OCI-LY3 (cell line): Measurements from ENCODE around the gene HAO2.

ENCODE experiments used
- H2AFZ ChIP-seq: fragments of 200-600, 300-600 bp; shearing (Covaris generic); 2 replicates; pipeline ENCODE4 v1.6.0; 2014; ENCODE audit warnings: antibody characterized with exemption, low read depth, low read length
- H3K27ac ChIP-seq: fragments of 200-600, 300-600 bp; sonication (generic); 2 replicates; pipeline ENCODE4 v1.5.1; 2014; ENCODE audit warnings: mild to moderate bottlenecking, low read length, moderate library complexity, mixed read lengths
- H3K27me3 ChIP-seq: fragments of 200-600, 300-600 bp; sonication (generic); 2 replicates; pipeline ENCODE4 v1.6.1; 2014; ENCODE audit warnings: low read depth, low read length, mixed read lengths
- H3K36me3 ChIP-seq: fragments of 200-600, 300-600 bp; sonication (generic); replicated peaks from 2 replicates; pipeline ENCODE3; 2014; ENCODE audit warnings: low read depth, low read length, mixed read lengths
- H3K4me1 ChIP-seq: fragments of 300-600, 200-600 bp; sonication (generic); 2 replicates; pipeline ENCODE4 v1.6.1; 2014; ENCODE audit warnings: low read length, mixed read lengths
- H3K4me2 ChIP-seq: fragments of 200-600, 300-600 bp; sonication (generic); 2 replicates; pipeline ENCODE4 v1.6.1; 2014; ENCODE audit warnings: low read length, mixed read lengths
- H3K4me3 ChIP-seq: fragments of 300-600, 200-600 bp; sonication (generic); 2 replicates; pipeline ENCODE4 v1.5.1; 2014; ENCODE audit warnings: antibody characterized with exemption, mild to moderate bottlenecking, low read length, moderate library complexity
- H3K79me2 ChIP-seq: fragments of 300-600, 200-600 bp; shearing (Covaris generic); 2 replicates; pipeline ENCODE4 v1.6.1; 2014; ENCODE audit warnings: mild to moderate bottlenecking, low read length, mixed read lengths
- H3K9ac ChIP-seq: fragments of 300-600, 200-600 bp; shearing (Covaris generic); 2 replicates; pipeline ENCODE4 v1.6.0; 2014; ENCODE audit warnings: mild to moderate bottlenecking, low read length, moderate library complexity
- H3K9me3 ChIP-seq: fragments of 200-600, 300-600 bp; shearing (Covaris generic); 2 replicates; pipeline ENCODE4 v1.6.1; 2014; ENCODE audit warnings: low read length, mixed read lengths; ENCODE audit not compliant: insufficient read depth
- H4K20me1 ChIP-seq: fragments of 200-600, 300-600 bp; sonication (generic); 2 replicates; pipeline ENCODE4 v1.6.1; 2016; ENCODE audit warnings: low read length, mixed read lengths; ENCODE audit not compliant: insufficient read depth
- EZH2phosphoT487 ChIP-seq: fragments of 200-600 bp; shearing (Covaris generic); IDR thresholded peaks from 2 replicates; pipeline ENCODE4 v1.6.1; 2018; ENCODE audit warnings: antibody characterized with exemption, mixed run types, low read depth
- TF ChIP-seq, protein P1 (sequence below): fragments of 200-600, 300-600 bp; sonication (generic); IDR thresholded peaks from 2 replicates; pipeline ENCODE4 v1.5.1; 2014; ENCODE audit warnings: antibody characterized with exemption, low read length, low read depth

The HAO2 gene

DNA sequence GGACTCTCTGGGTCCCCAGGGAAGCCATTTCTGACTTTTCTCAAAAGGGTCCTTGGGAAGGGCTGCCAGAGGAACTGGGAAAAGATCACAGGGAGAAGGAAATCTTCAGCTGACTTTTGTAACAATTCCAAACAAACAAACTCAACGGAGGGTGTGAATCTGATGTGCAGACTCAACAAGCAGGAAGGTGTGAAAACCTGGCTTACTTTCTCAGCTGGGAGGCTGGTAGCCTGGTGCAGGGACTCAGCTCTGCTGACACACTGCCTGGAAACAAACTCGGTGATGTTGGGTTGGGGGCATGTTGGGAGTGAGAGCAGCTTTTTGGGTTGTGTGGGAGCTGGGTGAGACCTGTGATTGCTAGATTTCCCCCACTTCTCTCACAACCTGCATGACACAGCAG is 36.2 kb downstream of the HAO2 start:
- Histone ChIP-seq H2AFZ (no peak overlapping the region), H3K27me3 (no peaks in the 10 kb centered on the region), H3K9ac (no peak overlapping the region), H3K4me3 (no peak overlapping the region), H3K9me3 (no peaks in the 10 kb centered on the region), H3K4me1 (no peaks in the 10 kb centered on the region), H4K20me1 (no peaks in the 10 kb centered on the region), H3K27ac (no peak overlapping the region), H3K36me3 (no peaks in the 10 kb centered on the region), H3K79me2 (no peaks in the 10 kb centered on the region), H3K4me2 (no peak overlapping the region)
- TF ChIP-seq EZH2phosphoT487 = no peak
- TF ChIP-seq, protein P1, sequence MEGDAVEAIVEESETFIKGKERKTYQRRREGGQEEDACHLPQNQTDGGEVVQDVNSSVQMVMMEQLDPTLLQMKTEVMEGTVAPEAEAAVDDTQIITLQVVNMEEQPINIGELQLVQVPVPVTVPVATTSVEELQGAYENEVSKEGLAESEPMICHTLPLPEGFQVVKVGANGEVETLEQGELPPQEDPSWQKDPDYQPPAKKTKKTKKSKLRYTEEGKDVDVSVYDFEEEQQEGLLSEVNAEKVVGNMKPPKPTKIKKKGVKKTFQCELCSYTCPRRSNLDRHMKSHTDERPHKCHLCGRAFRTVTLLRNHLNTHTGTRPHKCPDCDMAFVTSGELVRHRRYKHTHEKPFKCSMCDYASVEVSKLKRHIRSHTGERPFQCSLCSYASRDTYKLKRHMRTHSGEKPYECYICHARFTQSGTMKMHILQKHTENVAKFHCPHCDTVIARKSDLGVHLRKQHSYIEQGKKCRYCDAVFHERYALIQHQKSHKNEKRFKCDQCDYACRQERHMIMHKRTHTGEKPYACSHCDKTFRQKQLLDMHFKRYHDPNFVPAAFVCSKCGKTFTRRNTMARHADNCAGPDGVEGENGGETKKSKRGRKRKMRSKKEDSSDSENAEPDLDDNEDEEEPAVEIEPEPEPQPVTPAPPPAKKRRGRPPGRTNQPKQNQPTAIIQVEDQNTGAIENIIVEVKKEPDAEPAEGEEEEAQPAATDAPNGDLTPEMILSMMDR = no peak

DNA sequence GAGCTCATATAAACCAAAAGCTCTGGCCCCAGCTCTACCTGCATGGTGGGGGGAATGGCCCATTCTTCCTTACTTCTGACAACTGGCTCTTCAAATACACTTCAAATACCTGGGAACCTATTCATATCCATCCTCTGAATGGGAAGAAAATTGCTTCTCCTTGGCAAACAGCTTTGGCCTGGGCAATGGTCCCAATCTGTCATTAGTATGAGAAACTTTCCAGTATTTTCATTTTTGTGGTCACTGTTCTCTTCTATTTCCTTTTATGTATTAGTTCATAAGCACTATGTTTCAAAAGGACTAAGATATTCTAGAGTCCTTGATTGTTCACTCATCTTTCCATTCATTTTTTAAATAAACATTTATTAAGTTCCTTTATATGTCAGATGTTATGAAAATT is 41.1 kb downstream of the HAO2 start:
- Histone ChIP-seq H3K9me3 (no peaks in the 10 kb centered on the region), H3K4me1 (no peaks in the 10 kb centered on the region), H3K27me3 (no peaks in the 10 kb centered on the region), H3K79me2 (no peaks in the 10 kb centered on the region), H3K36me3 (no peaks in the 10 kb centered on the region), H3K9ac (no peak overlapping the region), H3K4me3 (no peak overlapping the region), H2AFZ (no peak overlapping the region), H3K4me2 (no peak overlapping the region), H3K27ac (no peak overlapping the region), H4K20me1 (no peaks in the 10 kb centered on the region)
- no peak for TF ChIP-seq EZH2phosphoT487
- TF ChIP-seq, protein P1 = no peak

DNA sequence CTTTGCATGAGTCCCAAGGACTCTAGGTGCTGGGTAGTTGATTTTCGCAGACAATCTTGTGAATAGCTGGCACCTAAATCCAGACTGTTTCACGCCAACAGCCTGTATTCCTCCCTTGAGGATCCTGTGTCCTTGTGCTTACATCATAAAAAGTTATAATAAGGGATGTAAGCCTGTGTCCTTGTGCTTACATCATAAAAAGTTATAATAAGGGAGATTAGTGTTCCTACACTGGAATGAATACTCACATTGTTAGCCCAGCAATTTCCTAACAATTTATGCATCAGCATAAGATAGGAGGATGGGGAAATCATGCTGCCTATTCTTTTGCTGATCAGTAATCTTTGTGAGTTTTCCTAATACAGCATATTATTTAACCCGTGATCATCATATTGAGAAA is 42.4 kb downstream of the HAO2 start:
- Histone ChIP-seq H3K36me3 (no peaks in the 10 kb centered on the region), H3K4me1 (no peaks in the 10 kb centered on the region), H3K9me3 (no peaks in the 10 kb centered on the region), H2AFZ (no peak overlapping the region), H3K27ac (no peak overlapping the region), H3K27me3 (no peaks in the 10 kb centered on the region), H3K4me3 (no peak overlapping the region), H3K9ac (no peak overlapping the region), H3K79me2 (no peaks in the 10 kb centered on the region), H4K20me1 (no peaks in the 10 kb centered on the region), H3K4me2 (no peak overlapping the region)
- TF ChIP-seq, protein P1 = no peak
- TF ChIP-seq EZH2phosphoT487 = no peak

DNA sequence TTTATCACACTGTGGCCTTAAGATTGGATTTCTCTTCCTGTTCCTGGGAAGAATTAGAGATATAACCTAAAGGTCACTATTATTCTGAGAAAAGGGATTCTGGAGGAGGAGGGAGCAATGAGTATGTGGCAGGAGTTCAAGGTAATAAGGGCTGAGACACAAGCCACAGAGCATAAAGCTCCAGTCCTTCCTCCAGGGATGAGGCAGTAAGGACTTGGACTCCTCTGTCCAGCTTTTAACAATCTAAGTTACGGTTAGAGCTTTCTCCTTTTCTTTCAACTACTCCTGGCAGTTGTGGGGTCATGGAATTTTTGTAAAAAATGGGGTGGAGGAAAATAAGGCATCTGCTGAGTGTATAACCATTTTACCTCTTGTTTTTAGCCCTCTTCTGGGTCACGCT is 46.4 kb downstream of the HAO2 start, which contains the start of gene HSD3B2:
TSS of gene HSD3B2 (plus strand) at position 201 of the 400 bp plus-strand sequence. CDS start 270 bp downstream, outside the sequence.
- Histone ChIP-seq H3K27ac (no peak within 1 kb of the TSS), H3K9me3 (no peaks in the 10 kb centered on the region), H3K27me3 (no peaks in the 10 kb centered on the region), H3K4me2 (no peak within 1 kb of the TSS), H3K36me3 (no peaks in the 10 kb centered on the region), H3K4me1 (no peaks in the 10 kb centered on the region), H3K4me3 (no peak within 1 kb of the TSS), H4K20me1 (no peaks in the 10 kb centered on the region), H3K9ac (no peak within 1 kb of the TSS), H3K79me2 (no peaks in the 10 kb centered on the region), H2AFZ (no peak within 1 kb of the TSS)
- no peak for TF ChIP-seq EZH2phosphoT487
- TF ChIP-seq, protein P1 = no peak
